ENCODE data around the gene DHRS13. TPM values are rescaled to one million over a fixed set of nuclear protein-coding genes. Genes with fewer than 3 reads are reported as not detected.

The DHRS13 gene
- total and polyA plus RNA-seq, 10 of the 15 experiments (the other 5 are each of a cell fraction or from before 2014, with no cell fraction given) = 0.18 to 55.2 (median 31.3) TPM; not detected in 1

DNA sequence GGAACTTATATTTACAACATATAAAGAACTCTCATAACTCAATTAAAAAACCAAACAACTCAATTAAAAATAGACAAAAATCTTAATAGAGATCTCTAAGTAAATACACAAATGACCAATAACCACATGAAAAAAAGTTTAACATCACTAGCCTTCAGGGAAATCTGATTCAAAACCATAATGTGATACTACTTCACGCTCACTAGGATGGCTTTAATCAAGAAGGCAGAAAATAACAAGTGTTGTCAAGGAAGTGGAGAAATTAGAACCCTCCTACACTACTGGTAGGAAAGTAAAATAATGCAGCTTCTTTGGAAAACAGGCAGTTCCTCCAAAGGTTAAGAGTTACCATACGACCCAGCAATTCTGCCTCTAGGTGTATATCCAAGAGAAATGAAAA, 40.0 kb upstream of the DHRS13 start:
- H4K20me1 ChIP-seq (ENCODE audit: control insufficient read depth, insufficient read depth) = no peaks in the 10 kb centered on the region
- H3K9me3 ChIP-seq (replicated peaks; ENCODE audit: control insufficient read depth, insufficient read depth, low read length) = no peaks in the 10 kb centered on the region
- H3K79me2 ChIP-seq (ENCODE audit: control insufficient read depth, insufficient read depth, low read length) = peaks cover 89% of the 10 kb centered on the region
- no peak overlapping the region for H2AFZ ChIP-seq (ENCODE audit: control insufficient read depth, low read depth, low read length)
- SMC1A ChIA-PET (ENCODE audit: uncharacterized antibody, unreplicated experiment) = no interaction called here
- POLR2A ChIA-PET = interaction anchor here (1.4 kb wide), 1 partner anchor 15 kb away, joined by 3 read pairs; no protein-coding TSS in a partner anchor
- TF ChIP-seq, protein P1, sequence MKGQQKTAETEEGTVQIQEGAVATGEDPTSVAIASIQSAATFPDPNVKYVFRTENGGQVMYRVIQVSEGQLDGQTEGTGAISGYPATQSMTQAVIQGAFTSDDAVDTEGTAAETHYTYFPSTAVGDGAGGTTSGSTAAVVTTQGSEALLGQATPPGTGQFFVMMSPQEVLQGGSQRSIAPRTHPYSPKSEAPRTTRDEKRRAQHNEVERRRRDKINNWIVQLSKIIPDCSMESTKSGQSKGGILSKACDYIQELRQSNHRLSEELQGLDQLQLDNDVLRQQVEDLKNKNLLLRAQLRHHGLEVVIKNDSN (IDR thresholded peaks at IDR 0.05; ENCODE audit: borderline replicate concordance, extremely low read length, insufficient read depth, low read depth, low read length) = no peak
- TF ChIP-seq SMC3 (IDR thresholded peaks at IDR 0.05; ENCODE audit: borderline replicate concordance, low read length) = no peak
- TF ChIP-seq PML (IDR thresholded peaks at IDR 0.05; ENCODE audit: low read length) = no peak
- no peak for TF ChIP-seq NBN (IDR thresholded peaks at IDR 0.05)
- no peak for TF ChIP-seq TCF7 (IDR thresholded peaks at IDR 0.05; ENCODE audit: borderline replicate concordance)
- TF ChIP-seq SUPT20H (IDR thresholded peaks at IDR 0.05; ENCODE audit: borderline replicate concordance, control insufficient read depth, low read depth, low read length) = no peak
- no peak for TF ChIP-seq TCF3 (IDR thresholded peaks at IDR 0.05; ENCODE audit: borderline replicate concordance, insufficient read depth, low read depth, low read length)
- TF ChIP-seq YBX1 (IDR thresholded peaks at IDR 0.05) = no peak
- TF ChIP-seq, protein P2, sequence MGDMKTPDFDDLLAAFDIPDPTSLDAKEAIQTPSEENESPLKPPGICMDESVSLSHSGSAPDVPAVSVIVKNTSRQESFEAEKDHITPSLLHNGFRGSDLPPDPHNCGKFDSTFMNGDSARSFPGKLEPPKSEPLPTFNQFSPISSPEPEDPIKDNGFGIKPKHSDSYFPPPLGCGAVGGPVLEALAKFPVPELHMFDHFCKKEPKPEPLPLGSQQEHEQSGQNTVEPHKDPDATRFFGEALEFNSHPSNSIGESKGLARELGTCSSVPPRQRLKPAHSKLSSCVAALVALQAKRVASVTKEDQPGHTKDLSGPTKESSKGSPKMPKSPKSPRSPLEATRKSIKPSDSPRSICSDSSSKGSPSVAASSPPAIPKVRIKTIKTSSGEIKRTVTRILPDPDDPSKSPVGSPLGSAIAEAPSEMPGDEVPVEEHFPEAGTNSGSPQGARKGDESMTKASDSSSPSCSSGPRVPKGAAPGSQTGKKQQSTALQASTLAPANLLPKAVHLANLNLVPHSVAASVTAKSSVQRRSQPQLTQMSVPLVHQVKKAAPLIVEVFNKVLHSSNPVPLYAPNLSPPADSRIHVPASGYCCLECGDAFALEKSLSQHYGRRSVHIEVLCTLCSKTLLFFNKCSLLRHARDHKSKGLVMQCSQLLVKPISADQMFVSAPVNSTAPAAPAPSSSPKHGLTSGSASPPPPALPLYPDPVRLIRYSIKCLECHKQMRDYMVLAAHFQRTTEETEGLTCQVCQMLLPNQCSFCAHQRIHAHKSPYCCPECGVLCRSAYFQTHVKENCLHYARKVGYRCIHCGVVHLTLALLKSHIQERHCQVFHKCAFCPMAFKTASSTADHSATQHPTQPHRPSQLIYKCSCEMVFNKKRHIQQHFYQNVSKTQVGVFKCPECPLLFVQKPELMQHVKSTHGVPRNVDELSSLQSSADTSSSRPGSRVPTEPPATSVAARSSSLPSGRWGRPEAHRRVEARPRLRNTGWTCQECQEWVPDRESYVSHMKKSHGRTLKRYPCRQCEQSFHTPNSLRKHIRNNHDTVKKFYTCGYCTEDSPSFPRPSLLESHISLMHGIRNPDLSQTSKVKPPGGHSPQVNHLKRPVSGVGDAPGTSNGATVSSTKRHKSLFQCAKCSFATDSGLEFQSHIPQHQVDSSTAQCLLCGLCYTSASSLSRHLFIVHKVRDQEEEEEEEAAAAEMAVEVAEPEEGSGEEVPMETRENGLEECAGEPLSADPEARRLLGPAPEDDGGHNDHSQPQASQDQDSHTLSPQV (IDR thresholded peaks at IDR 0.05) = no peak
- TF ChIP-seq RBBP5 (conservative IDR thresholded peaks at IDR 0.05) = no peak
- no peak for TF ChIP-seq EGR1 (IDR thresholded peaks at IDR 0.05; ENCODE audit: borderline replicate concordance in 1 of 2, low read depth in 2 of 2, low read length in 2 of 2)
- TF ChIP-seq, protein P3, sequence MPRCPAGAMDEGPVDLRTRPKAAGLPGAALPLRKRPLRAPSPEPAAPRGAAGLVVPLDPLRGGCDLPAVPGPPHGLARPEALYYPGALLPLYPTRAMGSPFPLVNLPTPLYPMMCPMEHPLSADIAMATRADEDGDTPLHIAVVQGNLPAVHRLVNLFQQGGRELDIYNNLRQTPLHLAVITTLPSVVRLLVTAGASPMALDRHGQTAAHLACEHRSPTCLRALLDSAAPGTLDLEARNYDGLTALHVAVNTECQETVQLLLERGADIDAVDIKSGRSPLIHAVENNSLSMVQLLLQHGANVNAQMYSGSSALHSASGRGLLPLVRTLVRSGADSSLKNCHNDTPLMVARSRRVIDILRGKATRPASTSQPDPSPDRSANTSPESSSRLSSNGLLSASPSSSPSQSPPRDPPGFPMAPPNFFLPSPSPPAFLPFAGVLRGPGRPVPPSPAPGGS (IDR thresholded peaks at IDR 0.05; ENCODE audit: borderline replicate concordance, insufficient read depth, low read depth, low read length, poor library complexity, severe bottlenecking) = no peak
- TF ChIP-seq MTA3 (IDR thresholded peaks at IDR 0.05; ENCODE audit: borderline replicate concordance, low read length) = no peak
- no peak for TF ChIP-seq SMAD5 (IDR thresholded peaks at IDR 0.05; ENCODE audit: low read depth)
- TF ChIP-seq CHD1 (IDR thresholded peaks at IDR 0.05; ENCODE audit: low read depth, low read length) = no peak
- ATAC-seq (no peak), DNase-seq (ENCODE audit: low read depth, low spot score) (no peak), FAIRE-seq (no peak)
- no peak overlapping the region for H3K9ac ChIP-seq (ENCODE audit: control insufficient read depth, insufficient read depth, low read length)
- H3K4me2 ChIP-seq (ENCODE audit: control insufficient read depth, insufficient read depth) = no peak overlapping the region
- H3K36me3 ChIP-seq (ENCODE audit: control insufficient read depth in 2 of 2, insufficient read depth in 2 of 2, low read length in 1 of 2) = peaks cover 0 to 21% of the 10 kb centered on the region in 2 experiments; a peak in 3 of 4 replicates
- WGBS (ENCODE audit: insufficient coverage, insufficient replicate concordance, low lambda C conversion rate, missing lambda C conversion rate) = 94% methylated on average over 2 of the region's 2 CpGs
- no peaks in the 10 kb centered on the region for H3K27me3 ChIP-seq (replicated peaks in 1 of 2; ENCODE audit: control insufficient read depth in 2 of 2, insufficient read depth in 2 of 2, low read length in 1 of 2)
- CTCF ChIA-PET = interaction anchor here (0.7 to 5.1 kb wide), 3 partner anchors 13 to 179 kb away, joined by 3 to 24 read pairs (median 3); no protein-coding TSS in a partner anchor
- in situ Hi-C loops (cut with MboI) (no loop called here), intact Hi-C loops (cut with micrococcal nuclease; ENCODE audit: unreplicated experiment) (no loop called here)
- no peak overlapping the region for H3K27ac ChIP-seq (ENCODE audit: control insufficient read depth, insufficient read depth)
- no TSS peak for BruUV-seq (replicated peaks)
- H3K4me1 ChIP-seq (ENCODE audit: control insufficient read depth, insufficient read depth, low read length) = peaks cover 13% of the 10 kb centered on the region
- RAD21 ChIA-PET (ENCODE audit: unreplicated experiment) = interaction anchor here (1.3 kb wide), 1 partner anchor 180 kb away, joined by 4 read pairs; no protein-coding TSS in a partner anchor
- no peak overlapping the region for H3K4me3 ChIP-seq

All from GM12878 (cell line).